Measurements from ENCODE around the gene UMAD1. TPM values are rescaled to one million over a fixed set of nuclear protein-coding genes. Genes with fewer than 3 reads are reported as not detected.
A peak's percentile ranks its signal among the peaks of the same experiment; 100 is the strongest.

The UMAD1 gene
- total and polyA plus RNA-seq, 12 donors: 7.4 to 77.4 (median 24.4) TPM

- Histone ChIP-seq H3K4me3 (peak overlapping the region in 1 of 4 donors; percentile 20), H3K27me3 (no peaks in the 10 kb centered on the region), H3K36me3 (replicated peaks in 1 of 2) (no peaks in the 10 kb centered on the region), H3K4me1 (replicated peaks in 1 of 2) (peaks cover 0 to 26% of the 10 kb centered on the region in 2 donors), H3K9me3 (replicated peaks in 1 of 3) (no peaks in the 10 kb centered on the region), H3K27ac (peak overlapping the region; percentile 6 to 53 (median 34))
- DNase-seq: no peak
- intact Hi-C loops (cut with DNase I): no loop called here
- TF ChIP-seq POLR2A (IDR thresholded peaks at IDR 0.05) (no peak), CTCF (IDR thresholded peaks at IDR 0.05) (no peak)
- 0 to 12% (median 7%) methylated on average over 1 of the region's 1 CpG for WGBS, 4 donors
These were observed 47.2 kb downstream of the UMAD1 start for GRCh38 chr7:7687800-7688199.

- Histone ChIP-seq H3K4me1 (replicated peaks in 1 of 2) (peaks cover 0 to 21% of the 10 kb centered on the region in 2 donors), H3K36me3 (replicated peaks in 1 of 2) (no peaks in the 10 kb centered on the region), H3K27me3 (no peaks in the 10 kb centered on the region), H3K27ac (peak overlapping the region; percentile 6 to 53 (median 34)), H3K9me3 (replicated peaks in 1 of 3) (no peaks in the 10 kb centered on the region), H3K4me3 (peak overlapping the region in 1 of 4 donors; percentile 20)
- TF ChIP-seq POLR2A (IDR thresholded peaks at IDR 0.05) (no peak), CTCF (IDR thresholded peaks at IDR 0.05) (no peak)
- DNase-seq: no peak
- intact Hi-C loops (cut with DNase I): no loop called here
- WGBS, 4 donors: 37 to 58% (median 56%) methylated on average over 6 of the region's 6 CpGs
These were observed 47.8 kb downstream of the UMAD1 start for GRCh38 chr7:7688310-7688709.

GRCh38 chr7:7688956-7689355, 48.4 kb downstream of the UMAD1 start:
- intact Hi-C loops (cut with DNase I): no loop called here
- no peaks in the 10 kb centered on the region for H3K27me3 ChIP-seq
- no peak for TF ChIP-seq CTCF (IDR thresholded peaks at IDR 0.05)
- TF ChIP-seq POLR2A (IDR thresholded peaks at IDR 0.05): no peak
- H3K36me3 ChIP-seq (replicated peaks in 1 of 2): no peaks in the 10 kb centered on the region
- H3K27ac ChIP-seq: peak overlapping the region in 1 of 5 donors; percentile 2
- H3K9me3 ChIP-seq (replicated peaks in 1 of 3): no peaks in the 10 kb centered on the region
- H3K4me1 ChIP-seq (replicated peaks in 1 of 2): peaks cover 0 to 19% of the 10 kb centered on the region in 2 donors
- DNase-seq: no peak
- no peak overlapping the region for H3K4me3 ChIP-seq
- 79 to 86% (median 82%) methylated on average over 4 of the region's 4 CpGs for WGBS, 4 donors

- peaks cover 21 to 36% of the 10 kb centered on the region in 2 donors for H3K4me1 ChIP-seq (replicated peaks in 1 of 2)
- H3K36me3 ChIP-seq (replicated peaks in 1 of 2): no peaks in the 10 kb centered on the region
- no peak for TF ChIP-seq CTCF (IDR thresholded peaks at IDR 0.05)
- TF ChIP-seq POLR2A (IDR thresholded peaks at IDR 0.05): no peak
- no peaks in the 10 kb centered on the region for H3K9me3 ChIP-seq (replicated peaks in 1 of 3)
- DNase-seq: no peak
- H3K4me3 ChIP-seq: no peak overlapping the region
- H3K27me3 ChIP-seq: no peaks in the 10 kb centered on the region
- no peak overlapping the region for H3K27ac ChIP-seq
- intact Hi-C loops (cut with DNase I): no loop called here
These were observed 53.3 kb downstream of the UMAD1 start for GRCh38 chr7:7693881-7694280.
